Stimulated activated CD4-positive, alpha-beta T cell treated with anti-CD3 and anti-CD28 coated beads, Interleukin-2, amount 100 ng/mL, for 48 hours (primary cell): ENCODE results near the gene KHDC3L.
"Not testable (repeated sequence)": the region's sequence is repeated elsewhere in the genome, so short reads cannot be mapped to it uniquely, and the experiment has no call there.

ENCODE experiments used
- DNase-seq, 2 donors: peaks; one replicate each; pipeline ENCODE4 v3.0.0-alpha.2; 2020

The KHDC3L gene

DNA sequence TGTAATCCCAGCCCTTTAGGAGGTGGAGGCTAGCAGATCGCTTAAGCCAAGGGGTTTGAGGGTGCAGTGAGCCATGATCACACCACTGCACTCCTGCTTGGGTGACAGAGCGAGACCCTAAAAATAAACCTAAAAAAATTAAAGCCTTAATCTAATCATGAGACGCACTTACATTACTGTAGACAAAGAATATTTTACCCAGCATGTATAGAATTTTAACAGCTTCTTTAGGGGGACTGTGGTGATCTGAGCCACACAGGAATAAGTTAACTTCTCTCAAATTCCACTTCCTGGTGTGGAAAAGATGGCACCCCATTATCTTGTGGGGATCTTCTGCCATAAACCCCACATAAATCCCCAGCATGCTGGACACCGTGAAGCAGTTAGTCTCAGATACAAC is 9.5 kb downstream of the KHDC3L start:
- DNase-seq: no peak

GRCh38 chr6:73372516-73372915 is 10.1 kb downstream of the KHDC3L start:
- DNase-seq: no peak

DNA sequence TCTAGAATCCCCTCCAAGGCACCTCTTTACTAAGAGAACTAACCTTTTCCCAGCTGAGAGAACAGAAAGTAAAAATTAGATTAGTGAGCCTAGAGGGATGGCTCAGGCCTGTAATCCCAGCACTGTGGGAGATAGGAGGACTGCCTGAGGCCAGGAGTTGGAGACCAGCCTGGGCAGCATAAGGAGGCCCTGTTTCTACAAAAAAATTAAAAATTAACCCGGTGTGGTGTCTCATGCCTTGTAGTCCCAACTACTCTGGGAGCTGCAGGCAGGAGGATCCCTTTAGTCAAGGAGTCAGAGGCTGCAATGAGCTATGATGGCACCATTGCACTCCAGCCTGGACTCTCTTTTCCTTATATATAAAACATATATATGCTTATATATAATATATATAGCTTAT is 12.8 kb downstream of the KHDC3L start:
- DNase-seq: no peak

DNA sequence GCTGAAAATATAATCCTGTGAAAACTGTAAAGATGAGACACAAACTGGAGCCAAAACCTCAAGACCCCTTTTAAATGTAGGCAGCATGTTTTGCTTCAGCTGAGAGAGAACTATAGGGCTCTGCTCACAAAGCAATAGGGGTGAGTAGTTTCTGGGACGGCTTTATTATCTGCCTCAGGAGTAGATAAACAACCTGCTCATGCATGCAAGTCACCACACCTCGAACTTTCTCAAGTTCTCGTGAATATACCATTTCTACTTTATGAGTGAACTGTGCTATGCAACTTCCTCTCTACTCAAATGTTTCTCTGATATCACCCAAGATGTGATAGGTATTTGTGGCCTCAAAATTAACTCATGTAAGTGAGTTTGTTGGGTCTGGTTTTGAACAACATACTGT is 14.8 kb downstream of the KHDC3L start:
- no peak for DNase-seq

DNA sequence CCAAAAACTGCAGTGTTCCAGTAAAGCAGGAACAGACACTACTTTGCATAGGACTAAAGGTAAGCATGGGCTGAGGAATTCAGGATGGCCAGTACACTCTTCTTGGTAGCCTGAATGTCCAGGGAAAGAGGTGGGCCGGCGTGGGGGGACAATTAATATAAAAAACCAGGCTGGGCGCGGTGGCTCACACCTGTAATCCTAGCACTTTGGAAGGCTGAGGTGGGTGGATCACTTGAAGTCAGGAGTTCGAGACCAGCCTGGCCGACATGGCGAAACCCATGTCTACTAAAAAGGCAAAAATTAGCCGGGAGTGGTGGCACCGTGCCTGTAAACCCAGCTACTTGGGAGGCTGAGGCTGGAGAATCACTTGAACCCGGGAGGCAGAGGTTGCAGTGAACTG is 19.1 kb downstream of the KHDC3L start:
- DNase-seq: not testable (repeated sequence)

DNA sequence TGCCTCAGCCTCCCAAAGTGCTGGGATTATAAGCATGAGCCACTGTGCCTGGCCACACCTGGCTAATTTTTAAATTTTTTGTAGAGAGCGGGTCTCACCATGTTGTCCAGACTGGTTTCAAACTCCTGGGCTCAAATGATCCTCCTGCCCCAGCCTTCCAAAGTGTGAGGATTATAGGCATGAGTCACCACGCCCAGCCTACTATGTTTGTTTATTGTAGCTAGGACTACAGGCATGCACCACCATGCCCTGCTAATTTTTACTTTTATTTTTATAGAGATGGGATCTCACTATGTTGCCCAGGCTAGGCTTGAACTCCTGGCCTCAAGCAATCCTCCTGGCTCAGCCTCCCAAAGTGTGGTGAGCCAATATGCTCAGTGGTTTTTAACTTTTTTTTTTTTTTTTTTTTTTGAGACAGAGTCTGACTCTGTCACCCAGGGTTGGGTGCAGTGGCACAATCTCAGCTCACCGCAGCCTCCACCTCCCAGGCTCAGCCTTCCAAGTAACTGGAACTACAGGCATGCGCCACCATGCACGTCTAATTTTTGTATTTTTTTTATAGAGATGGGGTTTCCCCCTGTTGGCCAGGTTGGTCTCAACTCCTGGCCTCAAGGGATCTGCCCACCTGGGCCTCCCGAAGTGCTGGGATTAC is 20.1 kb downstream of the KHDC3L start:
- DNase-seq: no peak

GRCh38 chr6:73388433-73388799 is 26.0 kb downstream of the KHDC3L start:
- no peak for DNase-seq

GRCh38 chr6:73388800-73389512 is 26.5 kb downstream of the KHDC3L start:
- peak; percentile 30 to 55 for DNase-seq

DNA sequence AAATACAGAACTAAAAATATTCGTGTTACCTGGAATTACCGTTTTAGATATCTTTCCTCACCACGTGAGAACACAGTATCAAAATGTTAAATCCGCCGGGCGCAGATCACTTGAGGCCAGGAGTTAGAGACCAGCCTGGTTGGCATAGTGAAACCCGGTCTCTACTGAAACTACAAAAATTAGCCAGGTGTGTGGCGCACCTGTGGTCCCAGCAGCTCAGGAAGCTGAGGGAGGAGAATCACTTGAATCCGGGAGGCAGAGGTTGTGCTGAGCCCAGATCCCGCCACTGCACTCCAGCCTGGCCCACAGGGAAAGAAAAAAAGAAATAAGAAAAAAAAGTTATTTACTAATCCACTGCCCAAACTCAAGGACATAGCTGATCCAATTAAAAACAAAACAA is 27.4 kb downstream of the KHDC3L start:
- no peak for DNase-seq

DNA sequence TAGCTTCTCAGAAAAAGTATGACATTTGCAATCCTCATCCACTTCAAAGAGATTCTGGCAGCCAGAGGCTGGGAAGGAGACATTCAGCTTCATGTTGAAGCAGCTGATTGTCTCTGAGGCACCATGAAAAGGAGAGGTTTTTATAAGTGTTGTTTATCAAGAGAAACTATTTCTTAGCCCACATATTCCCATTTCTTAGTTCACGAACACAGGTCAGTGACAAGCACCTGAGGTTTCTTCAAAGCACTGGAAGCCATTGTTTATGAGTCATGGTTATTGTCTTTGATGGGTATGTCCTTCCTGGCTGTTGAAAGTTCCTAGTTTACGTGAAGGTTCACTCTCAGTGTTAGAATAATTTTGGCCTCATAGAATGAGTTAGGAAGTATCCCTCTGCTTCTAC is 29.2 kb downstream of the KHDC3L start:
- no peak for DNase-seq

- DNase-seq: not testable (repeated sequence)
These were observed 29.7 kb downstream of the KHDC3L start for GRCh38 chr6:73392188-73392587.

DNA sequence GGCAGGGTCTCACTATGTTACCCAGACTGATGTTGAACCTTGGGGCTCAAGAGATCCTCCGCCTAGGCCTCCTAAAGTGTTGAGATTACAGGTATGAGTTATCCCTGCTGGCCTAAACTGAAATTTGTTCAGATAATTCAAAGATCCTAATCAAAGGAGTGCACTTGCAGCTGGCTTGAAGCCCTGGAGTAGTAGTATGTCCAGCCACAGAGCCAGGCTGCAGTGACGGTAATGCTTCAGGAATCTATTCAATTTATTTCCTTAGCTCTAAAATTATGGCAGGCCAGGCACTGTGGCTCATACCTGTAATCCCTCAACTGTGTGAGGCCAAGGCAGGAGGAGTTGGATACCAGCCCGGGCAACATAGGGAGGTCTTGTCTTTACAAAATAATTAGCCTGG is 30.8 kb downstream of the KHDC3L start:
- no peak for DNase-seq

DNA sequence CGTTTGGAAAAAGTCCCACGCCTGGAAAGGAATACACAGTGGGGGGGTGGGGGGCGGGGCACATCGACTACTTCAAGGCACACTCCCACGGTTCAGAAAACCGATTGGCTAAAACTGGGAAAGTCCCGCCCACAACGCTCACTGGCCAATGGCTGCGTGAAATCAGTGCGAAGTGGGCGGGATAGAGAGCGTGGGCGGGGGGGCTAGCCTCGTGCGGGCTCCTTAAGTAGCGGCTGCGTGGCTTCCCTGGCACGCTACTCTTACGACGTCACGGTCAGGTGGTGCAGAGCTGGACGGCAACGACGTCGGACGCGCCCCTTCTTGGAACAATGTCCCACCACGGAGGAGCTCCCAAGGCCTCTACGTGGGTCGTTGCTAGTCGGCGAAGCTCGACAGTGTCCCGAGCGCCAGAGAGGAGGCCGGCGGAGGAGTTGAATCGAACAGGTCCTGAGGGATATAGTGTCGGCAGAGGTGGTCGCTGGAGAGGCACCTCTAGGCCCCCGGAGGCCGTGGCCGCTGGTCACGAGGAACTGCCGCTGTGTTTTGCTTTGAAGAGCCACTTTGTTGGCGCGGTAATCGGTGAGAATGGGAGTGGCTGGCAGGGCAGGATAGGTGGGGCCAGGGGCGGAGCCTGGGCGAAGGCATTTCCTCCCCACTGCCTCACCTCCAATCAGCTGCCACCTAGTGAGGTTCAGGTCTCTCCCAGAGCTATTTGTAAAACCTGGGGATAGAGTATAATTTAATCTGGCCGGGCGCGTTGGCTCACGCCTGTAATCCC is 32.3 kb downstream of the KHDC3L start, which contains the start of gene DDX43:
Gene DDX43 (plus strand): TSS at position 252 of the 778 bp plus-strand sequence. CDS start 78 bp downstream, at position 330.
- no peak for DNase-seq

DNA sequence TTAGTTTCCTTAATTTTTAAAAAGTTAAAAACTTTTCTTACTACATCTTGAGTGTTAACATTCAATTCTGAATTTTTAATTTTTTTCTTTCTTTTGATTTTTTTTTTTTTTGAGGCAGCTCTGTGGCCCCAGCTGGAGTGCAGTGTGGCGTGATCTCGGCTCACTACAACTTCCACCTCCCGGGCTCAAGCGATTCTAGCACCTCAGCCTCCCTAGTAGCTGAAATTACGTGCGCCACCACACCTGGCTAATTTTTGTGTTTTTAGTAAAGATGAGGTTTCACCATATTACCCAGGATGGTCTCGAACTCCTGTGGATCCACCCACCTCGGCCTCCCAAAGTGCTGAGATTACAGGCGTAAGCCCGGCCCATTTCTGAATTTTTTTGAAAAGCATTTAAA is 33.4 kb downstream of the KHDC3L start:
- DNase-seq: no peak

DNA sequence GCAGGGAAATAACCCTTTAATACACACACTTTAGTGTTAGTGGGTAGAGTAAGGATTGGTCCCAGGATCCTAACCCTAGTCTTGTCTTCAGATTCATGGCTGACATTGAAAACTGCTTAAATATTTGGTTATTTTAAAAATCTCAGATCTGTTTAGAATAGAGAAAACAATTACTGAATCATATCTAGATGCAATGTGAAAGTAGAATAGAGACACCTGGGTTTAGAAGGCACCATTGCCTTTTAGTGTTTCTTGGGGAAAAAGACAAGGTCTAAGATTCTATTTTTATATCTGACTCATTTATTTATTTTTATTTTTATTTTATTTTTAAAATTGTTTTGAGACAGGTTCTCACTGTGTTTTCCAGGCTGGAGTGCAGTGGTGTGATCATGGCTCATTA is 38.2 kb downstream of the KHDC3L start:
- DNase-seq: no peak

GRCh38 chr6:73409395-73409794 is 46.9 kb downstream of the KHDC3L start:
- no peak for DNase-seq

- DNase-seq: no peak
These were observed 50.6 kb downstream of the KHDC3L start for GRCh38 chr6:73413102-73413501.
